RWPE1 (cell line): Measurements from ENCODE around the gene SDK2.

Source experiments
- CTCF ChIA-PET: fragments of 350-600 bp; sonication (Branson Sonifier 250); formaldehyde crosslinking; extraction: SDS; loops from one replicate; lab custom pipeline; 2021; lab: Yijun Ruan, JAX
- POLR2A ChIA-PET: fragments of 400-600 bp; formaldehyde crosslinking; extraction: SDS; loops from one replicate; lab custom pipeline; 2020; ENCODE audit warnings: antibody characterized with exemption; ENCODE audit not compliant: low non-redundant PET; lab: Yijun Ruan, JAX
- DNase-seq: peaks from one replicate; pipeline ENCODE4 v3.0.0; 2012; ENCODE audit warnings: low spot score
- H3K27ac ChIP-seq: fragments of 450-650 bp; 2 replicates; pipeline ENCODE4 v1.5.1; 2017
- TF ChIP-seq, protein P1 (sequence below): fragments of 450-650 bp; conservative IDR thresholded peaks from 2 replicates; pipeline ENCODE4 v1.5.1; 2017; ENCODE audit warnings: low read depth, mild to moderate bottlenecking

Gene SDK2

DNA sequence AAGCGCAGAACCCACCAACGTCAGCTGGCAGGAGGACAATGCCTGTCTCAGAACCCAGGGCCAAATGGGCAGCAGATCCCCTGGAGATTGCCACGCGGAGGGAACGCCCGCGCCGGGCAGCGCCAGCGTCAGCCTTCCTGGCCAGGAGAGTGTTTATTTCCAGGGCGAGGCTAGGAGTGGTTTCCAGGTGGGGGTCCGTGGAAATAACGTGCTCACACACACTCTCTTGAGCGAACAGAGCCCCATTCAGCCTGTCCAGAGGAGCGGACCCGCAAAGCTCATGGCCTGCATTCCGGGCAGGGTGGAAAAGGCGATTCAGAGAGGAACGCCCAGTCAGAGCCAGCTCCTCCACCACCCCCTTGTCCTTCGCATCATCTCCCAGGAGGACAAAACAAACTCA lies 40.3 kb downstream of the SDK2 start:
- DNase-seq, result no peak
- CTCF ChIA-PET, result no interaction called here
- no peak overlapping the region for H3K27ac ChIP-seq
- TF ChIP-seq, protein P1, sequence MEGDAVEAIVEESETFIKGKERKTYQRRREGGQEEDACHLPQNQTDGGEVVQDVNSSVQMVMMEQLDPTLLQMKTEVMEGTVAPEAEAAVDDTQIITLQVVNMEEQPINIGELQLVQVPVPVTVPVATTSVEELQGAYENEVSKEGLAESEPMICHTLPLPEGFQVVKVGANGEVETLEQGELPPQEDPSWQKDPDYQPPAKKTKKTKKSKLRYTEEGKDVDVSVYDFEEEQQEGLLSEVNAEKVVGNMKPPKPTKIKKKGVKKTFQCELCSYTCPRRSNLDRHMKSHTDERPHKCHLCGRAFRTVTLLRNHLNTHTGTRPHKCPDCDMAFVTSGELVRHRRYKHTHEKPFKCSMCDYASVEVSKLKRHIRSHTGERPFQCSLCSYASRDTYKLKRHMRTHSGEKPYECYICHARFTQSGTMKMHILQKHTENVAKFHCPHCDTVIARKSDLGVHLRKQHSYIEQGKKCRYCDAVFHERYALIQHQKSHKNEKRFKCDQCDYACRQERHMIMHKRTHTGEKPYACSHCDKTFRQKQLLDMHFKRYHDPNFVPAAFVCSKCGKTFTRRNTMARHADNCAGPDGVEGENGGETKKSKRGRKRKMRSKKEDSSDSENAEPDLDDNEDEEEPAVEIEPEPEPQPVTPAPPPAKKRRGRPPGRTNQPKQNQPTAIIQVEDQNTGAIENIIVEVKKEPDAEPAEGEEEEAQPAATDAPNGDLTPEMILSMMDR, result no peak
- POLR2A ChIA-PET, result no interaction called here

DNA sequence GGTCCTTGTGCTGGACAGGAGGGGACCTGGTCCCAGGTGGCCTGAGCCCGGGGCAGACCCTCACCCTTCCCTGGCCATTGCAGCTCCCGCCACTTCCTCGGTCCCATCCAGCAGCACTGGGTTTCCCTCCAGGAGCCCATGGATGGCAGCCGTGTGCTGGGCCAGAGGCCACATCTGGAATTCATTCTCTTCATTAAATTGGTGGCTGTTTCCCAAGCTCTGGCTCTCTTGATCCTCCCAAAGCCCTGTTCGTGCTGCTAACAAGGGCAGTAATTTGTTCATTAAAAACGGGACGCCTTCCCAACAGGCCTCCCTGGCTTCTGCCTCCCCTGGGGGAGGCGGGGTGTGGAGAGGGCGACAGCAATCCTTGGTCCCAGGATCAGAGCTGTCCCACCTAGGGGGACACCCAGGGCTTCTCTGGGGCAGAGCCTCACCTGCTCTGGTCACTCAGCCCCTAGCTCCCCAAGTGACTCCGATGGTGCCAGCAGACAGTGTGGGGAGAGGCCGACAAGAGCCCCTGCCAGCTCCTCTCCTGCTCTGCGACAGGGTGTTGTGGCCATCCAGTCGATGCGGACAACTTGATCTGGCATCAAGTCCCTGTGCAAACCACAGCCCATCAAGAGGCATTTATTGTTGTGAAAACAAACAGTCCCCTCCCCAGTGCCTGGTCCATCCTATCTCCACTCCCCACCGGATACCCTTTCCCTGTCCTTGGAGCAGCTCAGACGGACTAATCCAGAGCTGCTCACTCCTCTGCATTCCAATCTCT lies 44.0 kb downstream of the SDK2 start:
- ChIA-PET POLR2A (no interaction called here), CTCF (interaction anchor here (0.7 kb wide), 1 partner anchor 29 kb away, joined by 5 read pairs; no protein-coding TSS in a partner anchor)
- DNase-seq, result no peak
- H3K27ac ChIP-seq, result no peak overlapping the region
- TF ChIP-seq, protein P1, result no peak

DNA sequence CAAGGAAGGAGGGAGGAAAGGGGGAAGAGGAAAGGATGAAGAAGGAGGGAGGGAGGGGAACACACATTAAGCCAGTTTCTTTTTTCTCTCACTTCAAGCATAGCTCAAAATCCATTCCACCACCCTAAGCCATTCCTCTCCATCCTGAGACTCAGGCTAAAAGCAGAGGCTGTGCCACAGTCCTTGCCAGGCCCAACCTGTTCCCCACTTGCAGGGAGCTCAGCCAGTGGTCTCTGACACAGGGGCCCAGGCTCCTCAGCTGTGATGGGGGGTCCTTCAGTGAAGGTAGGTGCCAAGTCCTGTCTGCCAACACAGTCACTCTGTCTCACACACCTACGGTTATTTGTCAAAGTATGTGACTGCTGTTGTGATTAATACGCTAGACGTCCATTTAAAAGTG lies 44.6 kb downstream of the SDK2 start:
- CTCF ChIA-PET, result no interaction called here
- TF ChIP-seq, protein P1, result no peak
- no peak for DNase-seq
- POLR2A ChIA-PET, result no interaction called here
- H3K27ac ChIP-seq, result no peak overlapping the region

DNA sequence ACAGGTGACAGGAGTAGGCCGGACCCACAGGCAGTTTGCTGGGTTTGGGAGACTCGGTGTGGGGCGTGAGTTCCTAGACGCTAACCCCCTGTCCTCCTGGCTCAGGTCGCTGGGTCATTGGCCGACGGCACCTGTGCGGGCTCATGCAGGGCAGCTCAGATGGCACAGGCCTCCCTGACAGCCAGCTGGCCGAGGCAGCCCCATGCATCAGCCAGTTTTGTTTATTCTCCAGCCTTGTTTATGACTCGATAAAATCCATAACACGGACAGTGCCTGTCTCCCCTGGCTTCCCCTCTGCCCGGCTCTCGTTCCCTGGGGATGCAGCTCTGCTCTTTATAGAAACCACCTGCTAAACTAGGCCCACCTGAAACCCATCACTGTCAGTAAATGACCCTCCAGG lies 46.0 kb downstream of the SDK2 start:
- DNase-seq, result no peak
- TF ChIP-seq, protein P1, result no peak
- no peak overlapping the region for H3K27ac ChIP-seq
- ChIA-PET POLR2A (no interaction called here), CTCF (interaction anchor here (0.6 kb wide), 1 partner anchor 492 kb away, joined by 7 read pairs; no protein-coding TSS in a partner anchor)

DNA sequence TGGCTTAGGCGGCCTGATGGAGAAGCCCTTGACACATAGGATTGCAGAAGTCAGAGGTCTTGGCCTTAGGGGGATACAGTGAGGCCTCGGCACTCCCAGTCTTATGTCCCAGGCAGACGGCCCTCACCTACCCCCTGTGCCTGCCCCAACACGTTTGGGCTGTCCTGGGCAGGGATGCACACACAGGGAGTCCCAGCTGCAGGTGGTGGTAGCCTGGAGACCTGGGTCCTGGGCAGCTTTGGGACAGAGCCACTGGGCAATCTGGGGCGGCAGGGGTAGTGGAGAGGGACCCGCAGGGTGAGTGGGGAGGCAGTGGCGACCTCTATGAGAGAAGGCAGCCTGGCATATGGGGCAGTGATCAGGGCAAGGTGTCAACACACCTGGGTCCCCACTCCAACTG lies 48.3 kb downstream of the SDK2 start:
- ChIA-PET POLR2A (no interaction called here), CTCF (interaction anchor here (0.5 to 1.1 kb wide), 3 partner anchors 49 to 531 kb away, joined by 3 to 4 read pairs (median 3); no protein-coding TSS in a partner anchor)
- DNase-seq, result no peak
- no peak overlapping the region for H3K27ac ChIP-seq
- TF ChIP-seq, protein P1, result no peak

DNA sequence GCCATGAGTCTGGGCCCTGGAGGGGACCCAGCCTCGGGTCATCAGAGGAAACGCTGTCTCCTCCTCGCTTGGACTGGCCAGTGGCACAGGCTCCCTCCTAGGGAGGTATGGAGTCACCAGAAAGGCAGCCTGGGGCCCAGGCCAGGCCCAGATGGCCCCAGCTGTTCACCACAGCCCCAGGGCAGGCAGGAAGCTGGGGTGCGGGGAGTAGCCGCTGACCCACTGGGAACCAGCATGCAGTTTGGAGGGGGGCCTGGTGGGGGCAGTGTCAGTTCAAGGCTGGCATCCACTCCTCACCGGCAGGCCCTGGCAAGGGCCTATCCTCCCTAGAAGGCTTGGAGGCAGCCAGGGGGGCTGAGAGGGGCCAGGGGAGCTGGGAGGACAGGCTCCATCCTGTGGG lies 48.8 kb downstream of the SDK2 start:
- TF ChIP-seq, protein P1, result no peak; the same call in 1 of the 2 replicates
- ChIA-PET POLR2A (no interaction called here), CTCF (interaction anchor here (0.5 to 1.1 kb wide), 3 partner anchors 49 to 531 kb away, joined by 3 to 4 read pairs (median 3); no protein-coding TSS in a partner anchor)
- H3K27ac ChIP-seq, result no peak overlapping the region
- DNase-seq, result peak; percentile 49
